G401 (cell line): ENCODE data around the gene INPP5A. TPM values are rescaled to one million over a fixed set of nuclear protein-coding genes. Genes with fewer than 3 reads are reported as not detected.

Experiments used
- DNase-seq: peaks from one replicate; pipeline ENCODE4 v3.0.0-alpha.2; 2015; ENCODE audit warnings: low spot score
- in situ Hi-C: cut with HindIII; loops from 2 replicates; pipeline ENCODE4 v1.10.0; 2016; ENCODE audit warnings: low sequenced_read_pairs, mixed read lengths
- total RNA-seq: library from RNA; depleted of rRNA; stranded (reverse); fragments of >200 nt; shearing (Covaris generic); gene quantifications from 2 replicates; pipeline ENCODE4 v1.2.3, GENCODE V29; 2014

The INPP5A gene
- total RNA-seq, 1 experiment from 2014 or later, result 44.3 TPM

DNA sequence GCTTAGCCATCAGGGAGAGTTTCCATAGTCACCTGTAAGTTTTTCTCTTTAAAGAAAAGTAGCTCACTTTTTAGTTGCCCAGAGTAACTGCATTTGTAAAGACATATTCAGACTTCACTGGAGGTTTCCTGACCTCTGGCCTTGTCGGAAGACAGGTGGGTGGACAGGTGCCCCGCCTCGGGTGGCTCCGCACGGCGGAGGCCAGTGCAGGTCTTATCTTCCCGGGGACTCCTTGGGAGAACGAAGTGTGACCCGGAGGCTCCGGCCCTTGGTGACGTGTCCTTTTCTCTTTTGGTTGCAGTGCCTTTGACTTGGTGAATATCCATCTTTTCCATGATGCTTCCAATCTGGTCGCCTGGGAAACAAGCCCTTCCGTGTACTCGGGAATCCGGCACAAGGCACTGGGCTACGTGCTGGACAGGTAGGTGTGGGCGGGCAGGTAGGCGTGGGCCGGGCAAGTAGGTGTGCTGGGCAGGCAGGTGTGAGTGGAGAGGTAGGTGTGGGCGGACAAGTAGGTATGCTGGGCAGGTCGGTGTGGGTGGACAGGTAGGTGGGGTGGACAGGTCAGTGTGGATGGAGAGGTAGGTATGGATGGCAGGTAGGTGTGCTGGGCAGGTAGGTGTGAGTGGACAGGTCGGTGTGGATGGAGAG, 172.6 kb downstream of the INPP5A start:
- in situ Hi-C loops, result no loop called here
- no peak for DNase-seq

GRCh38 chr10:132710746-132711612, 173.4 kb downstream of the INPP5A start:
- in situ Hi-C loops, result no loop called here
- DNase-seq, result no peak

DNA sequence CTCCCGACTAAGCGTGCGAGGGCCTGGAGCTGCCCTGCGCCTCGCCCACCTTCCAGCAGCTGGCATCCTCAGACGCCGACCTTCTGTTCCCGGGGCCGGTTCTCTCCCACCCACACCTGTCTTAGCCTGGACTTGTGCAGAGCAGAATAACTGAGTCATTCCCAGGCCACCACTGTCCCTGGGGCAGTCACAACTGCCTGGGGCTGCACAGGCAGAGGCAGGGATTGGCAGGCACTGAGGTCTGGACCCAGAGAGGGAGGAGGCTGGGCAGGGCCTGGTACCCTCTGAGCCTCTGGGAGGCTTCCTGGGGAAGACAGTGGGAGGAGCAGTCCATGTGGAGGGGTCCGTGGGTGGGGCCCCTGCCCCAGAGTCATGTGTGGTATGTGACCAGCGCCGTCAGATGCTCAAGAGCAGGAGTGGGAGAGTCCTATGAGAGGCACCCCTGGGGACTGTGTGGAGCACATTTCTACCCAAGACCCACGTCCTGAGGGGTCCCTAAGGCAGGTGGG, 174.1 kb downstream of the INPP5A start:
- in situ Hi-C loops, result no loop called here
- no peak for DNase-seq

DNA sequence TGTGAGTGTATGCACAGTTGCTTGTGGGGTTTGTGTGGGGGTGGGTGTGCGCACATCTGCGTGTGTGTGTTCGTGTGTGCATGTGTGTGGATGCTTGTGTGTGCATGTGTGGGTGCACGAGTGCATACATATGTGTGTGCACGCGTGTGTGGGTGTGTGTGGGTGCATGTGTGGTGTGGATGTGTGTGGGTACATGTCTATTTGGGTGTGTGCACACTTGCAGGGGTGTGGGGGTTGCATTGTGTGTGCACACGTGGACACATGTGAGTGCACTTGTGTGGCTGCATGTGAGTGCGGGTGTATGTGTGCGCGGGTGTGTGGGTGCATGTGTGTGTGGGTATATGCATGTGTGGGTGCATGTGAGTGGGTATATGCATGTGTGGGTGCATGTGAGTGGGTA, 174.7 kb downstream of the INPP5A start:
- no peak for DNase-seq
- in situ Hi-C loops, result no loop called here

DNA sequence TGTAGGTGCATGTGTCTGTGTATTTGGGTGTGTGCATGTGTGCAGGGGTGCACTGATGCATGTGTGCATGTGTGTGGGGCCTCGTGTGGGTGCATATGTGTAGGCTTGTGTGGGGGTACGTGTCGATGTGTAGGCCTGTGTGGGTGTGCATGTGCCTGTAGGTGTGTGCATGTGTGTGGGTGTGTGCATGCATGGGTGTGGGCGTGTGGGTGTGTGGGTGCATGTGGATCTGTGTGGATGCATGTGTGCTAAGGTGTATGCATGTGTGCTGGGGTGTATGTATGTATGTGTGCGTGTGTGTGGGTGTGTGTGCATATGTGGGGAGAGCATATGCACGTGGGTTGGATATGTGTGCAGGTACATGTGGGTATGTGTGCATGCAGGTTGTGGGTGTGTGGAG, 175.2 kb downstream of the INPP5A start:
- in situ Hi-C loops, result no loop called here
- no peak for DNase-seq

GRCh38 chr10:132713421-132714095, 176.0 kb downstream of the INPP5A start:
- in situ Hi-C loops, result no loop called here
- no peak for DNase-seq

- in situ Hi-C loops, result no loop called here
- DNase-seq, result no peak
Observed at GRCh38 chr10:132714096-132714985, 176.8 kb downstream of the INPP5A start.

DNA sequence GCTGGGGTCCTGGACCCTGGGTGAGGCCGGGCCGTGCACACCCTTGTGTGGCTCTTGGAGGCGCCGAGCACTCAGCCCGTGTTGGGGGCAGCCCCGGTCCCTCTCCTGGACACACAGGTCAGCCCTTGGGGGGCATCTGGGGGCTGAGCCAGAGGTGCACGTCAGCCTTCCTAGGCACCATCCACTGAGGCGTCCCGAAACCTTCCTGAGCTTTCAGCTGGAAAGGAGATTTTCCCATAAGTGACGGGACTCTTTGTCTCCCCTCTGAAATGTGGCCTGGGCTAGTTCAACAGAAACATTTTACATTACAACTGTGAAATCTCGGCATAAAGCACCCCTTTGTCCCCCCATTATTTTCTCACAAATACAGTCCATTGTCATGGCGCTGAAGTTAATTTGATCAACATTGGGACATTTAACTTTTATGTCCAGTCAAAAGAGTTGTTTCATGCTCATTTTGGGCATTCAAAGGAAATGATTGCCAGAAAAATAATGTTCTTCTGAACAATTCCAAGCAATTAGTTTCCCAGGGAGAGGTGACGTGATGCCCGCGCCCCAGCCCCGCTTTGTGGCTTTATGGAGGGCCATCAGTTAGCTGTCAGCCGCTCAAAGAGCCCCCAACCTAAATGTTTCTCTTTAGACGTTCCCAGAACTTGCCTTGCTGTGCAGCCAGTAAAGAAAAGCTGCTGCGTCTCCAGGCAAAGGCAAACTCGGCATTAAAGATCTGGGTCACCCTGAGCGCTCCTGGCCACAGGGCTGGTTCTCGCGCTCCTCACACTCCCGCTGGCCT, 177.6 kb downstream of the INPP5A start:
- peak; percentile 25 for DNase-seq
- in situ Hi-C loops, result no loop called here

- in situ Hi-C loops, result no loop called here
- DNase-seq, result no peak
Observed at GRCh38 chr10:132715776-132716680, 178.4 kb downstream of the INPP5A start.

DNA sequence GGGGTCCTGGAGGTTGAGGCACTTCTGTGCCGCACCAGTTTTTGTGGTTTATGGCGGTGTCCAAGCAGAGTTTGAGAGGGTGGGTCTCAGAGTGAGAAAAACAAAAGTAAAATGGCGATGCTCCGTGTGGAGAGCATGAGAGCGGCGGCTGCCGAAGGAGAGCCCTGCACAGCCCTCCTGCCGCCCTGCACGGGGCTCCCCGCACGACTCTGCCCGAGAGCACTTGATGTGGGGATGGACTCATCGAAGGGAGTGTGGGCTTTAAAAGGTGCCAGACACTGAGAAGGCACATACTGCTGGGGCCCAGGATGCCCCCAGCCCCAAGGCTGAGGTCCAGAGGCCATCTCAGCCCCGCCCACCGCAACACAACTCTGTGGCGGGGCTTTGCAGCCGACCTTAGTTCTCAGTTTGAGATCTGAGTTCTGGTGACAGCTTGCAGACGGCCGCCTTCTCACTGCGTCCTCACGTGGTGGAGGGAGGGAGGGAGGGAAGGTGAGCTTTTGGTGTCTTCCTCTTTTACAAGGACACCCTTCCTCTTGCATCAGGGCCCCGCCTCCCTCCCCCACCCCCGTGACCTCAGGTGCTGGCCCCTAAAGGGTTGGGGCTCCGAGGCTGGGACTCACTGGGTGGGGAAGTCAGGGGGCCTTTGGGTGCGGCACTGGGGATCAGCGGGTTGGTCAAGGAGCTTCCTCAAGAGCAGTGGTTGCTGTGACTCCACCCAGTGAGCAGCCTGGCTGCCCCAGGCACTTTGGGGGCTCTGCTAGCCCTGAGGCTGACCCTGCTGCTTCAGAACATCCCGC, 179.3 kb downstream of the INPP5A start:
- in situ Hi-C loops, result no loop called here
- no peak for DNase-seq

DNA sequence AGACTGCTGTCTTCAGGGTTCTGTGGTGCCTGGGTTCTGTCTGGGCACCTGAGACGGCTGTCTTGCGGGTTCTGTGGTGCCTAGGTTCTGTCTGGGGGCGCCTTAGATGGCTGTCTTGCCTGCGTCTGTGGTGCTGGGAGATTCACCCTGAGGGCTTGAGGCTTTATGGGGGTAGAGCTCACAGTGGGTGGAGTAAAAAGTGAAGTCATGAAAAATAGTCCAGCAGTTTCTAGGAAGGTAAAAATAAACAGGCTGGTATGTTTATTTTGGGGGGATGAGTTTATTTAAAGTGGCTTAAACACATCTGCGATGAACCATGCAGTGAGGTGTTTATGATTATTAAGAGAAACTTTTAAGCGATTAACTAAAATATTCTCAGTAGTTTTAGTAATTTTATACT, 184.1 kb downstream of the INPP5A start:
- in situ Hi-C loops, result no loop called here
- DNase-seq, result no peak

DNA sequence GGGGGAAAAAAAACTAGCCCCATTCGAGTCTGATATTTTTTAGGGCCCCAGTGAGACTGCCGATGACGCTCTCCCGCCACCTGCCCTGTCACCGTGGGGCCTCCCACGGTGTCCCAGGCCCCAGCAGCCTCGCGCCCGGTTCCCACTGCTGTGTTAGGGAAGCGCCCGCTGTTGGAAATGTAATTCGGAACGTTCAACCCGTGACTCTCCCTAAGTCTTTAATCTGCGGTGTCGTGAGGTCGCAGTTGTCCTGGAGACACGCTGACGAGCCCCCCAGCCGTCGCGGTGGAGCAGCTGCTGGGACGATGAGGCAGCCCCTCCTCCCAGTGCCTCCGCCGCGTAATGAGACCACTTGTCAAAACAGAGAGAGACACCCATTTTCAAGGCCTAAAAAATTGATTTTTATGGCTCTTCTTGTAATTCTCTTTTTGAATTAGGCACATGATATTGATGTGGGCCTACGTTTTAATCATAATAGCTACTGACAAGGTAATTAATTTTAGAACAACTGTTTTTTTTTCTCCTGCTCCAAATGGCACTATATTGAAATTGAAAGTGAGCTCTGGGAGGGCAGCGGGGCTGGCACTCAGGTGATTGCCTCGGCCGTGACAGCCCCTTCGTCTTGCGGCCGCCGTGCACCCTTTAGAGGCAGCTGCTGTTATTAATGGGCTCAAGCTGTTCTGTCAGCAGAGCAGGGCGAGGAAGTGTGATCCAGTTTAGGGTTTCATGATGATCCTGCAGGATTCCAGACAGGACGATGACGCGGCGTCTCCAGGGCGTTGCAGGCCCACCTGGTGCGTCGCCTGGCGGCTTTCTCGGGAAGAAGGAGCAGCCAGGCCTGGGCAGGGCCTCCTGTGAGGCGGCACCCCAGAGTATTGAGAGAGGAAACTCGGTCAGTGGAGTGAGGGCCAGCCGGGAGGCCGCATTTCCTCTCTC, 185.1 kb downstream of the INPP5A start:
- in situ Hi-C loops, result no loop called here
- DNase-seq, result no peak

DNA sequence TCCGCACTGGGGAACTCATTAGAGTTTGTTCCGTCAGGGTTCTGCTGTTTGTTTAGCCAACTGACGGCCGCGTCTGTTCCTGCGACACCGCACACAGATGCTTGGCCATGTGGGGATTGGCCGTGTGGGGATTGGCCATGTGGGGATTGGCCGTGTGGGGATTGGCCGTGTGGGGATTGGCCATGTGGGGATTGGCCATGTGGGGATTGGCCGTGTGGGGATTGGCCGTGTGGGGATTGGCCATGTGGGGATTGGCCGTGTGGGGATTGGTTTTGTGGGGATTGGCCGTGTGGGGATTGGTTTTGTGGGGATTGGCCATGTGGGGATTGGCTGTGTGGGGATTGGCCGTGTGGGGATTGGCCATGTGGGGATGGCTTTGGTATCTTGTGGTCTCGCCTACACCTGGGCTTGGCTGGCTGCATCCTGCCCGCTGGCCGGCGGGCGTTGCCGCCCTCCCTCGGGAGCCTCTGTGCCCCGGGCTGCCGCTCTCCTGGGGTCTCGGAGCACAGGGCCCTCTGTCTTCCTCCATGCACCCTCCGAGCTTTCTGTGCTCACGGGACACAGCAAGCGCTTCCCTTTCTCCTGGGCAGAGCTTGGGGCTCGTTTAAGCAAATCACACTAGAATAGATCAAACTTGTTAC, 185.9 kb downstream of the INPP5A start:
- DNase-seq, result no peak
- in situ Hi-C loops, result no loop called here

GRCh38 chr10:132724446-132724845, 186.9 kb downstream of the INPP5A start:
- in situ Hi-C loops, result no loop called here
- DNase-seq, result no peak

GRCh38 chr10:132725202-132725601, 187.6 kb downstream of the INPP5A start:
- DNase-seq, result no peak
- in situ Hi-C loops, result no loop called here
